KOPT-K1 (cell line): ENCODE results near the gene HIF3A.

Source experiments
- H3K27ac ChIP-seq: fragments of 200-600 bp; sonication (generic); 2 replicates; pipeline ENCODE4 v1.5.1; 2016; ENCODE audit warnings: antibody characterized with exemption, mild to moderate bottlenecking, low read depth, low read length; ENCODE audit not compliant: poor library complexity, severe bottlenecking
- H3K36me3 ChIP-seq: fragments of 200-600 bp; sonication (generic); 2 replicates; pipeline ENCODE4 v1.5.1; 2017; ENCODE audit warnings: antibody characterized with exemption, mild to moderate bottlenecking, low read length, moderate library complexity; ENCODE audit not compliant: insufficient read depth
- H3K9me3 ChIP-seq: fragments of 200-600 bp; sonication (generic); 2 replicates; pipeline ENCODE4 v1.5.1; 2017; ENCODE audit warnings: antibody characterized with exemption, low read length, mild to moderate bottlenecking; ENCODE audit not compliant: insufficient read depth, poor library complexity, severe bottlenecking

The HIF3A gene

GRCh38 chr19:46337487-46337886 lies 40.6 kb downstream of the HIF3A start:
- Histone ChIP-seq H3K36me3 (no peaks in the 10 kb centered on the region), H3K27ac (no peak overlapping the region), H3K9me3 (no peaks in the 10 kb centered on the region)

GRCh38 chr19:46339446-46339845 lies 42.6 kb downstream of the HIF3A start:
- no peaks in the 10 kb centered on the region for H3K36me3 ChIP-seq
- no peaks in the 10 kb centered on the region for H3K9me3 ChIP-seq
- no peak overlapping the region for H3K27ac ChIP-seq

- H3K27ac ChIP-seq = no peak overlapping the region
- no peaks in the 10 kb centered on the region for H3K36me3 ChIP-seq
- H3K9me3 ChIP-seq = no peaks in the 10 kb centered on the region
Measured at GRCh38 chr19:46340051-46340659, 43.3 kb downstream of the HIF3A start.

- Histone ChIP-seq H3K9me3 (no peaks in the 10 kb centered on the region), H3K27ac (no peak overlapping the region)
Measured at GRCh38 chr19:46341937-46342336, 45.1 kb downstream of the HIF3A start.

GRCh38 chr19:46344363-46344762 lies 47.5 kb downstream of the HIF3A start:
- Histone ChIP-seq H3K36me3 (peaks cover 2% of the 10 kb centered on the region; the same call in 1 of the 2 replicates), H3K27ac (no peak overlapping the region), H3K9me3 (no peaks in the 10 kb centered on the region)

More at GRCh38 chr19:46341937-46342336, 45.1 kb downstream of the HIF3A start:
- H3K36me3 ChIP-seq = no peaks in the 10 kb centered on the region

- Histone ChIP-seq H3K9me3 (no peaks in the 10 kb centered on the region), H3K36me3 (peaks cover 4% of the 10 kb centered on the region; the same call in 1 of the 2 replicates), H3K27ac (no peak overlapping the region)
Measured at GRCh38 chr19:46345157-46345556, 48.3 kb downstream of the HIF3A start.

GRCh38 chr19:46346821-46347571 lies 50.2 kb downstream of the HIF3A start, which contains the start of gene PPP5C:
Gene PPP5C, plus strand, starts transcription at chr19:46347087. Its CDS starts 10 bp downstream, at chr19:46347097.
- peak within 1 kb of the TSS; percentile 93 for H3K27ac ChIP-seq
- H3K9me3 ChIP-seq = no peaks in the 10 kb centered on the region
- peaks cover 12% of the 10 kb centered on the region for H3K36me3 ChIP-seq

GRCh38 chr19:46347572-46347883 lies 50.7 kb downstream of the HIF3A start:
- Histone ChIP-seq H3K36me3 (peaks cover 17% of the 10 kb centered on the region), H3K9me3 (no peaks in the 10 kb centered on the region), H3K27ac (peak overlapping the region; percentile 93)

GRCh38 chr19:46347985-46348384 lies 51.1 kb downstream of the HIF3A start:
- H3K27ac ChIP-seq = no peak overlapping the region
- H3K36me3 ChIP-seq = peaks cover 20% of the 10 kb centered on the region
- H3K9me3 ChIP-seq = no peaks in the 10 kb centered on the region

GRCh38 chr19:46349311-46349993 lies 52.6 kb downstream of the HIF3A start:
- H3K36me3 ChIP-seq = peaks cover 34% of the 10 kb centered on the region
- no peak overlapping the region for H3K27ac ChIP-seq
- H3K9me3 ChIP-seq = no peaks in the 10 kb centered on the region

- Histone ChIP-seq H3K36me3 (peaks cover 42% of the 10 kb centered on the region), H3K9me3 (no peaks in the 10 kb centered on the region), H3K27ac (peak overlapping the region; percentile 43)
Measured at GRCh38 chr19:46350029-46350757, 53.4 kb downstream of the HIF3A start.

GRCh38 chr19:46350758-46351159 lies 53.9 kb downstream of the HIF3A start:
- no peaks in the 10 kb centered on the region for H3K9me3 ChIP-seq
- H3K27ac ChIP-seq = peak overlapping the region; percentile 43
- peaks cover 47% of the 10 kb centered on the region for H3K36me3 ChIP-seq

- Histone ChIP-seq H3K36me3 (peaks cover 54% of the 10 kb centered on the region), H3K27ac (peak overlapping the region; percentile 43), H3K9me3 (no peaks in the 10 kb centered on the region)
Measured at GRCh38 chr19:46351241-46352041, 54.6 kb downstream of the HIF3A start.

GRCh38 chr19:46353730-46354528 lies 57.1 kb downstream of the HIF3A start:
- peaks cover 79% of the 10 kb centered on the region for H3K36me3 ChIP-seq
- H3K27ac ChIP-seq = no peak overlapping the region
- H3K9me3 ChIP-seq = no peaks in the 10 kb centered on the region
